ENCODE measurements around the gene SPATS2L. TPM values are rescaled to one million over a fixed set of nuclear protein-coding genes. Genes with fewer than 3 reads are reported as not detected.

Gene SPATS2L
- total RNA-seq, 1 donor = 117 TPM

- no peak overlapping the region for H3K4me3 ChIP-seq (ENCODE audit: low read depth, low read length)
- DNase-seq (ENCODE audit: low read depth) = peak; percentile 91
- TF ChIP-seq CTCF (IDR thresholded peaks at IDR 0.05; ENCODE audit: insufficient read depth, low read length) = no peak
Measured at GRCh38 chr2:200356857-200357384, 50.4 kb downstream of the SPATS2L start.

GRCh38 chr2:200357845-200358244, 51.4 kb downstream of the SPATS2L start:
- peak; percentile 70 for DNase-seq (ENCODE audit: low read depth)
- H3K4me3 ChIP-seq (ENCODE audit: low read depth, low read length) = no peak overlapping the region
- no peak for TF ChIP-seq CTCF (IDR thresholded peaks at IDR 0.05; ENCODE audit: insufficient read depth, low read length)

GRCh38 chr2:200359552-200359951, 53.1 kb downstream of the SPATS2L start:
- TF ChIP-seq CTCF (IDR thresholded peaks at IDR 0.05; ENCODE audit: insufficient read depth, low read length) = no peak
- no peak overlapping the region for H3K4me3 ChIP-seq (ENCODE audit: low read depth, low read length)
- DNase-seq (ENCODE audit: low read depth) = peak; percentile 86

- H3K4me3 ChIP-seq (ENCODE audit: low read depth, low read length) = no peak overlapping the region
- no peak for TF ChIP-seq CTCF (IDR thresholded peaks at IDR 0.05; ENCODE audit: insufficient read depth, low read length)
- no peak for DNase-seq (ENCODE audit: low read depth)
Measured at GRCh38 chr2:200360364-200360763, 53.9 kb downstream of the SPATS2L start.

- no peak for DNase-seq (ENCODE audit: low read depth)
- TF ChIP-seq CTCF (IDR thresholded peaks at IDR 0.05; ENCODE audit: insufficient read depth, low read length) = no peak
- H3K4me3 ChIP-seq (ENCODE audit: low read depth, low read length) = no peak overlapping the region
Measured at GRCh38 chr2:200362202-200362917, 55.9 kb downstream of the SPATS2L start.

- DNase-seq (ENCODE audit: low read depth) = no peak
- H3K4me3 ChIP-seq (ENCODE audit: low read depth, low read length) = no peak overlapping the region
- TF ChIP-seq CTCF (IDR thresholded peaks at IDR 0.05; ENCODE audit: insufficient read depth, low read length) = no peak
Measured at GRCh38 chr2:200363279-200363678, 56.8 kb downstream of the SPATS2L start.
